ENCODE data around the gene TECRL.

The TECRL gene

GRCh38 chr4:64326507-64326906 is 82.7 kb downstream of the TECRL start:
- DNase-seq (ENCODE audit: low spot score), result no peak

- no peak for DNase-seq (ENCODE audit: low spot score)
Measured at GRCh38 chr4:64306255-64306565, 103.0 kb downstream of the TECRL start.

- no peak for DNase-seq (ENCODE audit: low spot score)
Measured at GRCh38 chr4:64305565-64306254, 103.5 kb downstream of the TECRL start.

- DNase-seq (ENCODE audit: low spot score), result no peak
Measured at GRCh38 chr4:64272432-64272831, 136.8 kb downstream of the TECRL start.

DNA sequence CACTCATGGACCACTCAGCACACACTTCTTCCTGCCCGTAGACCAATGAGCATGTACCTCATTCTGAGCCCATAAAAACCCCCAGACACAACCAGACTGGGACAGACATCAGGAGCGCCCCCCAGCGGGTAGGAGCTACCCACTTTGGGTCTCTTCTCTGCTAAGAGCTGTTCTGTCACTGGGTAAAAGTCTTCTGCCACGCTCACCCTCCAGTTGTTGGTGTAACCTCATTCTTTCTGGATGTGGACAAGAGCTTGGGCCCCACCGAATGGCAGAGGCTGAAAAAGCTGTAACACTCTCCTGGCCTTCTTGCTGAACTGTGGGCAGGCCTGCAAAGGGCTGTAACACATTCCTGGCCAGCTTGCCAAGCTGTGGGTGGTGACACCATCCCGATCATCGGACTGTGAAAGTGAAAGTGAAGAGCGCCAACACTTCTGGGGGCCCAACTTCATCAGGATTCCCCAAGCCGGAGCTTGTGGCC is 137.6 kb downstream of the TECRL start:
- DNase-seq (ENCODE audit: low spot score), result no peak

DNA sequence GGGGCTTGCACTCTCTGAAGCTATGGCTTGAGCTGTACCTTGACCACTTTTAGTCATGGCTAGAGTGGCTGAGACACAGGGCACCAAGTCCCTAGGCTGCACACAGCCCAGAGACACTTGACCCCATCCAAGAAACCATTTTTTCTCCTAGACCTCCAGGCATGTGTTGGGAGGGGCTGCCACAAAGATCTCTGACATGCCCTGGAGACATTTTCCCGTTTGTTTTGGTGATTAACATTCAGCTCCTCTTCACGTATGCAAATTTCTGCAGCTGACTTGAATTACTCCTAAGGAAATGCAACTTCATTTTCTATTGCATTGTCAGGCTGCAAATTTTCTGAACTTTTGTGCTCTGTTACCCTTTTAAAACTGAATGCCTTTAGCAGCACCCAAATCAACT is 142.6 kb downstream of the TECRL start:
- no peak for DNase-seq (ENCODE audit: low spot score)

GRCh38 chr4:64266263-64266662 is 143.0 kb downstream of the TECRL start:
- DNase-seq (ENCODE audit: low spot score), result no peak

- no peak for DNase-seq (ENCODE audit: low spot score)
Measured at GRCh38 chr4:64251781-64252180, 157.5 kb downstream of the TECRL start.

DNA sequence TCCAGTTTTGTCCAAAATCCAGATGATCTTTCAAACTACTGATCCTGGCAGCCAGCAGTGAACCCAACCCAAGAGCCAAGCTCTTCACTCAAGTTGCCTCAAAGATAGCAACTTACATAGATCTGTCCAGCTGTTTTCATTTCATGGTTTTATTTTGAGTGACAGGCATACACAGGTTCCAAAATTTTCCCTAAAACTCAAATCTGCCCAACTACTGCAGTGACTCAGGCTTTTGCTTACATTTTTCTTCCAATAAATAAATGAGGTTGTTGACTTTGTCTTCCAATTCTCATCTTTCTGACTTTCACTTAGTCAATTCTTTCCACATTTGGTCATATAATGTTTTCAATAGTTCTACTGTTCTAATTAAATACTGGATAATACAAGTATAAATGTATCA is 158.8 kb downstream of the TECRL start:
- no peak for DNase-seq (ENCODE audit: low spot score)

- no peak for DNase-seq (ENCODE audit: low spot score)
Measured at GRCh38 chr4:64250061-64250460, 159.2 kb downstream of the TECRL start.

GRCh38 chr4:64248186-64248585 is 161.1 kb downstream of the TECRL start:
- DNase-seq (ENCODE audit: low spot score), result no peak

GRCh38 chr4:64230709-64231310 is 178.4 kb downstream of the TECRL start:
- DNase-seq (ENCODE audit: low spot score), result no peak
